B cell (primary cell): ENCODE data around the gene RHEBL1.

ENCODE experiments used
- EZH2 ChIP-seq: IDR thresholded peaks from 2 replicates; pipeline ENCODE4 v1.6.1; 2012; ENCODE audit warnings: borderline replicate concordance, low read depth, mild to moderate bottlenecking, moderate library complexity, low read length; ENCODE audit not compliant: insufficient read depth, poor library complexity, severe bottlenecking
- TF ChIP-seq, protein P1 (sequence below): fragments of 200-600 bp; IDR thresholded peaks from one replicate; pipeline ENCODE4 v1.8.0; 2022; ENCODE audit warnings: antibody characterized with exemption, mild to moderate bottlenecking

DNA sequence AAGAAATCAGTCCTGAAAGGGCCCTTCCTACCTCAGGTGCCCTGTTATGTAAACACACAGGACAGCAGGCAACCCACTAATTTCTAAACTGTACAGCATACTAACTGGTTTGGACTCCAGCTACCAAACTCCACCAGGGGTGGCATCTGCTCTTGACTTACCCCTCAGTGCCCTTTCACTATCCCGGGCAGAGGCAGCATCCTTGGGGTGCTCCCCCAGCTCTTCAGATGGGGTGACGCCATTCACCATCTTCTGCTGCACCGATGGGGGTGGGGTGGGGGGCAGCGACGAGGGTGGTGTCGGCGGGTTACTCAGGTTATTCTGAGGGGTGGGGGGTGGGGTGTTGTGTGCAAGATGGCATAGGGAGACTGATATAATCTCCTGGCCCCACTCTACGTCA, 39.7 kb downstream of the RHEBL1 start:
- TF ChIP-seq EZH2 = no peak
- TF ChIP-seq, protein P1, sequence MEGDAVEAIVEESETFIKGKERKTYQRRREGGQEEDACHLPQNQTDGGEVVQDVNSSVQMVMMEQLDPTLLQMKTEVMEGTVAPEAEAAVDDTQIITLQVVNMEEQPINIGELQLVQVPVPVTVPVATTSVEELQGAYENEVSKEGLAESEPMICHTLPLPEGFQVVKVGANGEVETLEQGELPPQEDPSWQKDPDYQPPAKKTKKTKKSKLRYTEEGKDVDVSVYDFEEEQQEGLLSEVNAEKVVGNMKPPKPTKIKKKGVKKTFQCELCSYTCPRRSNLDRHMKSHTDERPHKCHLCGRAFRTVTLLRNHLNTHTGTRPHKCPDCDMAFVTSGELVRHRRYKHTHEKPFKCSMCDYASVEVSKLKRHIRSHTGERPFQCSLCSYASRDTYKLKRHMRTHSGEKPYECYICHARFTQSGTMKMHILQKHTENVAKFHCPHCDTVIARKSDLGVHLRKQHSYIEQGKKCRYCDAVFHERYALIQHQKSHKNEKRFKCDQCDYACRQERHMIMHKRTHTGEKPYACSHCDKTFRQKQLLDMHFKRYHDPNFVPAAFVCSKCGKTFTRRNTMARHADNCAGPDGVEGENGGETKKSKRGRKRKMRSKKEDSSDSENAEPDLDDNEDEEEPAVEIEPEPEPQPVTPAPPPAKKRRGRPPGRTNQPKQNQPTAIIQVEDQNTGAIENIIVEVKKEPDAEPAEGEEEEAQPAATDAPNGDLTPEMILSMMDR = no peak
